Motor neuron (in vitro differentiated cells): ENCODE results near the gene PKIG. TPM values are rescaled to one million over a fixed set of nuclear protein-coding genes. Genes with fewer than 3 reads are reported as not detected.
A peak's percentile ranks its signal among the peaks of the same experiment; 100 is the strongest.

ENCODE experiments used
- ATAC-seq, 8 experiments: fragments of 200-7000 bp; cut with Tn5 transposase; replicated peaks in 6 of 8; 2 replicates each; pipeline ENCODE4 v1.8.0; 2021; ENCODE audit warnings: mild to moderate bottlenecking in 8 of 8, moderate library complexity in 8 of 8
- H3K27ac ChIP-seq, 2 donors: fragments of 250-450 bp; sonication (Bioruptor Pico); 2 replicates each; pipeline ENCODE4 v1.9.0; 2021; ENCODE audit warnings: antibody characterized with exemption in 2 of 2, mild to moderate bottlenecking in 2 of 2, moderate library complexity in 1 of 2
- H3K4me1 ChIP-seq, 2 donors: fragments of 250-450 bp; sonication (Bioruptor Pico); replicated peaks in 1 of 2; 2 replicates each; pipeline ENCODE4 v1.6.1; 2021; ENCODE audit warnings: antibody characterized with exemption in 2 of 2, mild to moderate bottlenecking in 2 of 2, moderate library complexity in 1 of 2
- H3K4me3 ChIP-seq, 5 donors: fragments of 250-450 bp; sonication (Bioruptor Pico); 2 replicates each; pipeline ENCODE4 v1.9.0; 2021; ENCODE audit warnings: antibody characterized with exemption in 5 of 5, mild to moderate bottlenecking in 5 of 5, moderate library complexity in 4 of 5
- WGBS, 10 experiments: fragments of 450-650 bp; shearing (Covaris generic); methylation state at CpG; one replicate each; pipeline ENCODE4 v1.0.0; 2022; 5-methylcytosine and 5-hydroxymethylcytosine counted together
- in situ Hi-C, 9 experiments: fragments of 400-800 bp; cut with MboI; loops; one replicate each; pipeline ENCODE4 v1.15.0; 2021; ENCODE audit warnings: low sequenced_read_pairs in 9 of 9, low pct_unique_long_range_greater_than_20kb in 2 of 9; ENCODE audit not compliant: unreplicated experiment in 9 of 9
- total RNA-seq, 8 experiments: library from RNA; unstranded; fragments of 300-600 nt; gene quantifications; 2 replicates each; pipeline versions ENCODE4 v1.2.3 to v1.2.4, GENCODE V29; 2022

Gene PKIG
- 10 to 100 TPM; 16.5 to 92.6 (median 28.5) TPM for total RNA-seq

GRCh38 chr20:44582311-44583025, at the start of gene PKIG:
Gene PKIG, plus strand, starts transcription at chr20:44582579. Its CDS starts 31,978 bp downstream, at chr20:44614557.
- in situ Hi-C loops, result no loop called here
- H3K27ac ChIP-seq, result peak within 1 kb of the TSS in 1 of 2 donors; percentile 45
- 0 to 100% (median 72%) methylated on average over 1 to 5 of the region's 6 CpGs; no CpG with 5 or more reads in 2 of the 10 experiments for WGBS, 10 experiments
- ATAC-seq, result peak in 6 of 8 experiments; percentile 35 to 90 (median 45)
- no peak within 1 kb of the TSS for H3K4me3 ChIP-seq
- H3K4me1 ChIP-seq, result peaks cover 8 to 43% of the 10 kb centered on the region in 2 donors

DNA sequence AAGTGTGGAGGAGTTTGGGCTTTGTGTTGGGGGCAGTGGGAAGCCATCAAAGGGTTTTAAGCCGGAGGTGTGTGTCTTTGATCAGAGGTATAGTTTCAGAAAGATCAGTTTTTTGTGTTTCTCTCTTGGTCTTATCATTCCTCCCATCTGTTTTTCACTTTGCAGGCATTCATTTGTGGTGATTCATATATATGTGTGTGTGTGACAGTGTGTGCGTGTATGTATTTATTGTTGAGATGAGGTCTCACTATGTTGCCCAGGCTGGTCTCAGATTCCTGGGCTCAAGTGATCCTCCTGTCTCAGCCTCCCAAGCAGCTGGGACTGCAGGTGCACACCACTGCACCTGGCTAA, 49.4 kb upstream of the PKIG start:
- Histone ChIP-seq H3K4me1 (peaks cover 6 to 13% of the 10 kb centered on the region in 2 donors), H3K4me3 (peak overlapping the region in 3 of 5 donors; percentile 55 to 67 (median 67)), H3K27ac (no peak overlapping the region)
- no peak for ATAC-seq
- WGBS, 10 experiments, result 0 to 100% methylated on average over 1 of the region's 2 CpGs; no CpG with 5 or more reads in 8 of the 10 experiments
- in situ Hi-C loops, result no loop called here

- ATAC-seq, result no peak
- no peak overlapping the region for H3K27ac ChIP-seq
- 57 to 100% (median 83%) methylated on average over 1 to 4 of the region's 4 CpGs; no CpG with 5 or more reads in 2 of the 10 experiments for WGBS, 10 experiments
- in situ Hi-C loops, result no loop called here
- H3K4me1 ChIP-seq, result peaks cover 6 to 13% of the 10 kb centered on the region in 2 donors
- no peak overlapping the region for H3K4me3 ChIP-seq
Observed at GRCh38 chr20:44533928-44534327, 48.5 kb upstream of the PKIG start.

- peaks cover 6 to 11% of the 10 kb centered on the region in 2 donors for H3K4me1 ChIP-seq
Observed at GRCh38 chr20:44536175-44536574, 46.2 kb upstream of the PKIG start.

DNA sequence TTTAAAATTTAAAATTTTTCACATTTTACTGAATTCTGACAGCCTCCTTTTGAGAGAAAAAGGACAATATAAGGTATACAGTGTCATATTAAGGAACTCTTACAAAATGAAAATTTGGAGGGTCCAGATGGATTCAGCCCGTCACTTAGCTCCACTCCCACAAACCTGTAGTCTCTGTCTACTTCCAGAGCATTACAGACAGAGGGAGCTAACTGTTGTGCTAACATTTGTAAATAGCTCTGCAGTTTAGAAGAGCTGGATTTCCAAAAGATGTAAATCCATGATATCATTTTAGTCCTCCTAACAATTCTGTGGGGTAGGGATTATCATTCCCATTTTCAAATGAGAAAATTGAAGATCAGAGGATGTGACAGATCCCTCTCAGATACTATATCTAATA, 44.4 kb upstream of the PKIG start:
- WGBS, 10 experiments, result 80 to 100% (median 100%) methylated on average over 1 of the region's 1 CpG; no CpG with 5 or more reads in 6 of the 10 experiments
- in situ Hi-C loops, result no loop called here
- ATAC-seq, result peak in 1 of 8 experiments; percentile 53

More at GRCh38 chr20:44536175-44536574, 46.2 kb upstream of the PKIG start:
- WGBS, 10 experiments, result 78 to 100% (median 98%) methylated on average over 1 to 3 of the region's 3 CpGs
- in situ Hi-C loops, result no loop called here
- Histone ChIP-seq H3K27ac (no peak overlapping the region), H3K4me3 (no peak overlapping the region)
- ATAC-seq, result no peak

DNA sequence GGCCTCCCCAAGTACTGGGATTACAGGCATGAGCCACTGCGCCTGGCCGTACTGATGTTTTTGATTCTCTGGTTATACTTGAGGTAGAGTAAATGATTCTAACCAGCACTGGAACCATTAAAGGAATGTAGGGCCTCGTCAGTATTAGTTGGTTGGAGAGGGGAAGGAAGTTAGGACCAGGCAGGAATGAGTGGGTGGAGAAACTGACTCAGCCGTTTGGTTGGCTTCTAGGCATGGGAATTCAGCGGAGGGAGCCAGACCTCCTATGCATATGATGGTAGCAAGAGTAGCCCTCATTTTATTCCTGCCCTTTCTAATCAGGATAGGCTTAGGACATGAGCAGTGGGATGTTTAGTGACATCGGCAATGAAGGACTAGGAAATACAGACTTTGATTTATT, 41.5 kb upstream of the PKIG start:
- no peak for ATAC-seq
- Histone ChIP-seq H3K4me3 (no peak overlapping the region), H3K4me1 (peaks cover 0 to 3% of the 10 kb centered on the region in 2 donors), H3K27ac (no peak overlapping the region)
- in situ Hi-C loops, result no loop called here
- 41 to 100% (median 92%) methylated on average over 1 to 6 of the region's 6 CpGs; no CpG with 5 or more reads in 3 of the 10 experiments for WGBS, 10 experiments

More for the DNA sequence above, 44.4 kb upstream of the PKIG start:
- Histone ChIP-seq H3K4me1 (peaks cover 0 to 6% of the 10 kb centered on the region in 2 donors), H3K27ac (no peak overlapping the region), H3K4me3 (no peak overlapping the region)

GRCh38 chr20:44541992-44542391, 40.4 kb upstream of the PKIG start:
- Histone ChIP-seq H3K4me1 (peaks cover 0 to 3% of the 10 kb centered on the region in 2 donors), H3K4me3 (no peak overlapping the region), H3K27ac (no peak overlapping the region)
- WGBS, 10 experiments, result 42 to 100% (median 84%) methylated on average over 1 to 4 of the region's 4 CpGs
- in situ Hi-C loops, result no loop called here
- ATAC-seq, result no peak

- in situ Hi-C loops, result no loop called here
- Histone ChIP-seq H3K27ac (no peak overlapping the region), H3K4me3 (no peak overlapping the region), H3K4me1 (peaks cover 0 to 3% of the 10 kb centered on the region in 2 donors)
- WGBS, 10 experiments, result 14 to 100% (median 93%) methylated on average over 1 of the region's 1 CpG; no CpG with 5 or more reads in 2 of the 10 experiments
- ATAC-seq, result no peak
Observed at GRCh38 chr20:44542890-44543289, 39.5 kb upstream of the PKIG start.

- peaks cover 0 to 6% of the 10 kb centered on the region in 2 donors for H3K4me1 ChIP-seq
- no peak overlapping the region for H3K4me3 ChIP-seq
- in situ Hi-C loops, result no loop called here
- WGBS, 10 experiments, result 73 to 100% (median 89%) methylated on average over 1 to 3 of the region's 3 CpGs
- ATAC-seq, result no peak
- no peak overlapping the region for H3K27ac ChIP-seq
Observed at GRCh38 chr20:44543358-44543757, 39.0 kb upstream of the PKIG start.

DNA sequence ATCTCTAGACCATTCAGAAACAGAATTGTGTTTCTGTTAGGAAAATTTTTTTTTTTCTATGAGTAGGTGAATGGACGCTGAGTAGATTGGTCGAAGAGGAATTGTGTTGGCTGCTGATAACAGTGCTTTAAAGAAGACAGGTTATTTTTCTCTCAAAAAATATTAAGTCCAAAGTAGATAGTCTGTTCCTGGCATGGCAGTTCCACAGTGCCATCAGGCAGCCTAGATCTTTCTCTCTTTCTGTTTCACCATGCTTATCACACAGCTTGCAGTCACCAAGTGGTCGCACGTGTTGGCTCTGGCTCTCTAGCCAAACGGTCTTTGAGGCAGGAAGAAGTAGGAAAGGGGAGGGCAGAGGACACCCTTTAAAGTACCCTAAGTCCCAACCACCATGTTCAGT, 38.1 kb upstream of the PKIG start:
- in situ Hi-C loops, result no loop called here
- no peak overlapping the region for H3K4me3 ChIP-seq
- 40 to 100% (median 89%) methylated on average over 1 to 5 of the region's 5 CpGs; no CpG with 5 or more reads in 1 of the 10 experiments for WGBS, 10 experiments
- H3K4me1 ChIP-seq, result peaks cover 0 to 6% of the 10 kb centered on the region in 2 donors
- no peak overlapping the region for H3K27ac ChIP-seq
- ATAC-seq, result no peak

DNA sequence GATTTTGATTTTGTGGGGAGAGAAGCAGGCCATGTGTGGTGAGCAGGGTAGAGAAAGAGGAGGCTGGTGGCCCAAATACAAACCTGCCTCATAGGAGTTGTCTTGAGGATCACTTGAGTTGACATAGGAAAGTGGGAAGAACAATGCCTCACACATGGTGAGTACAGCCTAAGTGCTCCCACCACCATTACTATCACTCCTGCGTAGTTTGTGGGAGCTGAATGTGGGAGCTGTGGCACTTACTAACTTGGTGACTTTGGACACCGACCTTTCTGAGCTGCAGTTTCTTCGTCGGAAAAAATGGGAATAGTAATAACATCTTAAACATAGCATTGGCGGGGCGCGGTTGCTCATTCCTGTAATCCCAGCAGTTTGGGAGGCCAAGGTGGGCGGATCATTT, 35.0 kb upstream of the PKIG start:
- in situ Hi-C loops, result no loop called here
- Histone ChIP-seq H3K27ac (no peak overlapping the region), H3K4me1 (peaks cover 0 to 4% of the 10 kb centered on the region in 2 donors), H3K4me3 (no peak overlapping the region)
- WGBS, 10 experiments, result 78 to 100% (median 98%) methylated on average over 1 to 7 of the region's 8 CpGs; no CpG with 5 or more reads in 1 of the 10 experiments
- no peak for ATAC-seq

- WGBS, 10 experiments, result 13 to 100% (median 87%) methylated on average over 1 to 4 of the region's 4 CpGs
- Histone ChIP-seq H3K27ac (no peak overlapping the region), H3K4me3 (no peak overlapping the region), H3K4me1 (peaks cover 0 to 6% of the 10 kb centered on the region in 2 donors)
- in situ Hi-C loops, result no loop called here
- ATAC-seq, result no peak
Observed at GRCh38 chr20:44549123-44549522, 33.3 kb upstream of the PKIG start.

- in situ Hi-C loops, result no loop called here
- Histone ChIP-seq H3K4me3 (no peak overlapping the region), H3K27ac (no peak overlapping the region), H3K4me1 (peaks cover 0 to 6% of the 10 kb centered on the region in 2 donors)
- 79 to 100% (median 91%) methylated on average over 1 to 4 of the region's 4 CpGs; no CpG with 5 or more reads in 1 of the 10 experiments for WGBS, 10 experiments
- ATAC-seq, result no peak
Observed at GRCh38 chr20:44552050-44552449, 30.3 kb upstream of the PKIG start.

DNA sequence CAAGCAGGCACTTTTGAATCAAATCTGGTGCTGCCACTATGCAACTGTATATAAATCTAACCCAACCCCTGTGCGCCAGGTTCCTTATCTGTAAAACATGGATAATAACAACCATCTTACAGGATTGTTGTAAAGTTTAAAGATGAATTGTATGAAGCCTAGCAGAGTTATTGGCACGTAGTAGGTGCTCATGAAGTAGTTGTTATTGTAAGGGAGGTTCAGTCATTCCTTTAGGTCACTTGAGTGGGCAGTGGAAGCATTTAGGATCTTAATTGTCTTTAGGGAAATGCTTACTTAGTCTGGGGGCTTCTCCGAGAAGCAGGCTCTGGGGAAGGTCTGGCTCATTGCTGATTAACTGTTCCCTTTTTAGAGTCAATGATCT, 29.8 kb upstream of the PKIG start:
- no peak for ATAC-seq
- in situ Hi-C loops, result no loop called here
- peaks cover 0 to 6% of the 10 kb centered on the region in 2 donors for H3K4me1 ChIP-seq
- H3K4me3 ChIP-seq, result no peak overlapping the region
- WGBS, 10 experiments, result 0 to 100% (median 74%) methylated on average over 1 to 3 of the region's 3 CpGs; no CpG with 5 or more reads in 1 of the 10 experiments
- H3K27ac ChIP-seq, result no peak overlapping the region
